ENCODE data around the gene CLEC3A. TPM values are rescaled to one million over a fixed set of nuclear protein-coding genes. Genes with fewer than 3 reads are reported as not detected.
"Not testable (repeated sequence)": the region's sequence is repeated elsewhere in the genome, so short reads cannot be mapped to it uniquely, and the experiment has no call there.

CLEC3A gene, protein sequence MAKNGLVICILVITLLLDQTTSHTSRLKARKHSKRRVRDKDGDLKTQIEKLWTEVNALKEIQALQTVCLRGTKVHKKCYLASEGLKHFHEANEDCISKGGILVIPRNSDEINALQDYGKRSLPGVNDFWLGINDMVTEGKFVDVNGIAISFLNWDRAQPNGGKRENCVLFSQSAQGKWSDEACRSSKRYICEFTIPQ
- not detected in 2 replicates for total RNA-seq

DNA sequence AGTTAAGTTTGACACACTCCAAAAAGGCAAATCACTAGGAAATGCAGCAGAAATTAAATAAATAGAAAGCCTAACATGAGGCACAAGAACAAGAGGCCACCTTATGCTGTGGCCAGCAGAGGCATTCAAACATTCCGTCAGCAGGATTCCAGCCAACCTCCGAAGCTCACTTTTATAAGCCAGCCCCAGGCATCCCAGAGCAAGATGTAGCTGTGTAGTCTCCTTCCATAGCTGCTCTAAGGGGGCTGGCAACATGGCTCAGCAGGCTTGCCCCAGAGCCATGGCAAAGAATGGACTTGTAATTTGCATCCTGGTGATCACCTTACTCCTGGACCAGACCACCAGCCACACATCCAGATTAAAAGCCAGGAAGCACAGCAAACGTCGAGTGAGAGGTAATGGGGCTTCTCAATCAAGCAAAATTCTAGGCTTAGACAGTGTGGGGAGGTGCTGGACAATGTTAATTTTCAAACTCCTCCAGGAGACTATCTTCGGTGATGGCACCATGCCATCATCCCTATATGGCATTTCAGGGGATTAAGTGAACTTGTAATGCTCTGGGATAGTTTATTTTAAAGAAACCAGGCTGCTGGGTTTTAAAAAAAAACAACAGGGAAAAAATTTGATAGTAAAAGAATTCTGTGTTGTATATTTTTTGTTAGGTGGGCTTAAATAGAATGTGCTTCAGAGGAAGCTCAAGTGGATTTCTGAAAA, at the start of gene CLEC3A:
TSS of gene CLEC3A (plus strand) at position 202 of the 714 bp plus-strand sequence. CDS start at position 281, 79 bp downstream.
- intact Hi-C loops (cut with micrococcal nuclease), result no loop called here

DNA sequence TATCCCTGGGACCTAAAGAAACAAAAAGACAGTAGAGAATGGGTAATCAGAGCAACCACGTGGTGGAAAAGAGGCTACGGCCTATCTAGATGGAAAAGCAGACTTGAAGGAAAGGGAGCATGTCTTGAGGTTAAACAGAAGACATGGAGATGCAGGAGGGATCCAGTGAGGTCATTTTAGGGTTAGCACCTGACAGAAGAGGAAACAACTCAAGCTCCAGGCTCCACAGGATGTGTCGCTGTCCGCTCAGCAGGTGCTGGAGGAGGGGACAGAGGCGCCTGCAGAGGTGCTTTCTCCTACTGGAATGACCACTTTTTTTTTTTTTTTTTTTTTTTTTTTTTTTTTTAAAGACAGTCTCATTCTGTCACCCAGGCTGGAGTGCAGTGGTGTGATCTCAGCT, 47.5 kb upstream of the CLEC3A start:
- intact Hi-C loops (cut with micrococcal nuclease), result no loop called here

DNA sequence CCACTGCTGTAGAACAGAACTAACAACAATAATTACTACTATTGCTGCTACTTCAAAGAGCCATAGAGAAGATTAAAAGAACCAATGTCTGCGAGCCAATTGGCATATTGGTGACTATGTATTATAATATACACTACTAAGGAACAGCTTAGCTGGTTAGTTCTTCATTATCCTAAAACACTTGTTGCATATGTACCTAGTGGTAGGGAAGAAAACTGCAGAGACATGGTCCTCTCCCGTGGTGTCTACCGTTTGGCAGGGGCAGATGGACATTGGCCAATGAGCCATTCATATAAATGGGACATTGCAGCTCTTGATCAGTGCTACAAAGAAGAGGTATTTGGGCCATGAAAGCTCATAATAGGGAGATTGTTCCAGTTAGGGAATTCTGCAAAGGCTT, 46.4 kb upstream of the CLEC3A start:
- intact Hi-C loops (cut with micrococcal nuclease), result no loop called here

DNA sequence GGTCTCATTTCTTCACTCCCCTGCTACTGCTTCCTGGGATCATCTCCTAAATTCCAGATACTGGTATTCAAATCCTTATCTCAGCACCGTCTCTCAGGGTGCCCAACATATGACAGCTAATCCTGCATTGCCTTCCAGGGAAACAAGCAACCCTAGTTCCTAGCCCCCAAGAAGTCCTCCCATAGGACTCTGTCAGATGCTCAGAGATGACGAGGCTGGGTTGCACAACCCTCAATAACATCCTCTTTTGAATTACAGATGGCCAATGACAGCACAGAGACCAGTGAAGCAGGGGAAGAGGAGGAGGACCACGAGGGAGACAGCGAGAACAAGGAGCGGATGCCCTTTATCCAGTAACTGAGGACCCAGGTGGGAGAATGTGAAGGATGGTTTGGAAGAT, 45.0 kb upstream of the CLEC3A start:
- intact Hi-C loops (cut with micrococcal nuclease), result no loop called here

DNA sequence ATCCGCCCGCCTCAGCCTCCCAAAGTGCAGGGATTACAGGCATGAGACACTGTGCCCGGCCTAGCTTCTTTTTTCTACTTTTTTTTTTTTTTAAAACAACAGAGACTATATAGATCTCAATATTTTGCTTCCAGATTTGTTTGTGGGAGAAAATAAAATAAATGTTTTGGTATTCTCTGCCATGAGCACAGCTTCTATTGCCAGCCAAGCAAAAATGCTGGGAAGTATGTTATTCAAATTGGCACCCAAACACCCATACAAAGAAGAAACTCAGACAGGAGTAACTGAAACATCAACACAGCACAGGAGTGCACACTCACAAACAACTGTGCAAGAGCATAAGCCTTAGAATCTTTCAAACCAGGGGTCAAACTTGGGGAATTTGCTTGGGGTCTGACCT, 37.2 kb upstream of the CLEC3A start:
- intact Hi-C loops (cut with micrococcal nuclease), result no loop called here

DNA sequence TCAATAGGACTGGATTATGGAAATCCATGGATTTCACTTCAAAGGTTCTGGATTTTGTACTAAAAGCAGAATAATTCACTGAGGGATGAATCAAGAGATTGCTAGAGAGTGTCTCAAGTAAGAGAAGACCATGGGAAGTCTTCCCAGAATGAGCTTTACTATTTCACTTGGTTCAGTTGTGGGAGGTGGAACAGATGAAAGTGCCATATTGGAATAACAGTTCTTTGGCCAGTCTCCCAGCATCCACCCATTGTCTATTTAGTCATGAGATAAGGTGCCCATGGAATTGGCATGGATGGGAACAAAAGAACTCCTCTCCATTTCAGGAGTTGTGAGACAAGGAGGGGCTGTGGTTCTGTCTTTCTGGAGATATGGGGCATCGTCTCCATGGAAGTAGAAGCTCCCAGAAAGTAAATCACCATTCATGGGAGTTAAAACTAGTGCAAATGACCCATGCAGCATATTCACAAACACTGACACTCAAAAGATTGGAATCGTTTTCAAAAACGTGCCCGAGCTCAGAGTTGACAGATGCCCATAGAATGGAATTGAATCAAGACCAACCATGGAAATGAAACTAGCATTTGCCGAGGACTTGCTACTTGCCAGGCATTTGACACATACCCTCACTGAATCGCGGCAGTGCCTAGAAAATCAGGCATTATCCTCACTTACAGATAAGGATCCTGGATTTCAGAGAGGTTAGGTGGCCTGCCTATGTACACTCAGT, 36.2 kb upstream of the CLEC3A start:
- intact Hi-C loops (cut with micrococcal nuclease), result no loop called here

DNA sequence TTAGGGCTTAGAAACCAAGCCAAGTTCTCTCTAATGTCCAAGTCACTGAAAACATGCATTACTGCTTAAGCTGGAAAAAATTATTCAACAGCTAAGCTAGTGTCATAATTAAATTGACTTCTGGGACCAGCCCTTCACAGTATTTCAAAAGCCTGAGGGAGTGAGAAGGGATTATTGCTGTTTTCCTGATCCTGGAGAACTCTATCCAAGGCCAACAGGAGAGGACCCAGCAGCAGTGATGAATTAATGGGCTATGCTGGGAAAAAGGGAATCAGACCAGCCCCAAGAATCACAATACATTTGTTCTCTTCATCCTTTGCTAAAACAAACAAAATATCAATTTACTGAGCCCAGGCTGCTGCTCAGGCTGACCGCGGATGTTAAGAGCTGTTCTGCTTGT, 34.5 kb upstream of the CLEC3A start:
- intact Hi-C loops (cut with micrococcal nuclease), result no loop called here

DNA sequence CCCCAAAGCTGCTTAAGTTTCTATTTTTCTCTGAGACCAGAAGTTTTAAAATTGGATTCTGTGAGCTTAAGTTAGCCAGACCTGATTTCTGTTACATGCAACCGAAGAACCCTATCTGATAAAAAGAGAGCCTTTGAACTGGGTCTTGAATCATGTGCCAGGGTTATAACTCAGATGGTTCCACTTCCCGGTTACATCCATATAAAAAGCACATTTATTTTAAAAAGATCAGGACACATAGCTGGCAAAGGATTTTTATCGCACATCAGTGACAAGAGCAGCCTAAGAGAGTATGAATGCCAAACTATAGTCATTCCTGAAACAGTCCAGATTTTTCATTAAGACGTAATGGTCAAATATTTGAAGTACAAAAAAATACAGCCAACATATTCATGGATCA, 32.5 kb upstream of the CLEC3A start:
- intact Hi-C loops (cut with micrococcal nuclease), result no loop called here

DNA sequence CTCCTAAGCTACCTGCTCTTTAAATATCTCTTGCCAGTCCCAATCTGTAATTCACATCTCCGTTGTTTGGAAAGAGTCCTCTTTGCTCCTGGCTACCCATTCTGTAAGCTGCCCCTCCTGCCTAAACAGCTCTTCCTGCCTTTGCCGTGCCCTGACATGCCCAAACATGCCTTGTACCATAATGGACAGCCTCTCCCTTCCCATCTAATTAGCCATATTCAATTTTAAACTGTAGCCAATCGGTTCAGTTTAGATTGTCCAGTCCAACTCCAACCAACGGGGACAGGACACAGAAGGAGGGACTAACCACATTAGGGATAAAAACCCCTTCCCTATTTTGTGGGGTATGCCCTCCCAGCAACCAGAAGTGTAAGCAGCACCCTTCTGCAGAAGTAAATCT, 30.6 kb upstream of the CLEC3A start:
- intact Hi-C loops (cut with micrococcal nuclease), result no loop called here

DNA sequence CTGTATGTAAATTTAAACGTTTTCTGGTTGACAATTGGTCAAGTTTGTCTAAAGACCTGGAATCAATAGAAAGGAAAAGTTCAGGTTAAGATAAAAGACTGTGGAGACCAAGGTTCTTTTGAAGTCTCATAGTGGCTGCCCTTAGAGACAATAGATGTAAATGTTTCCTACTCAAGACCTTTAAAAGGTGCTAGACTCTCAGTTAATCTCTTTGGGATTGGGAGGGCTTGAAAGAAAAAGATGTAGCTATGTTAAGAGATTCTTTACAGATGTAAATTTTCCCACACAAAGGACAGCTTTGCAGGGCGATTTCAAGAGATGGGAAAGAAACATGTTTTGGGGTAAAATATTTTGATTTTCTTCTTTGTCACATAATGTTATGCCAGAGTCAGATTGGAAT, 30.0 kb upstream of the CLEC3A start:
- intact Hi-C loops (cut with micrococcal nuclease), result not testable (repeated sequence)

DNA sequence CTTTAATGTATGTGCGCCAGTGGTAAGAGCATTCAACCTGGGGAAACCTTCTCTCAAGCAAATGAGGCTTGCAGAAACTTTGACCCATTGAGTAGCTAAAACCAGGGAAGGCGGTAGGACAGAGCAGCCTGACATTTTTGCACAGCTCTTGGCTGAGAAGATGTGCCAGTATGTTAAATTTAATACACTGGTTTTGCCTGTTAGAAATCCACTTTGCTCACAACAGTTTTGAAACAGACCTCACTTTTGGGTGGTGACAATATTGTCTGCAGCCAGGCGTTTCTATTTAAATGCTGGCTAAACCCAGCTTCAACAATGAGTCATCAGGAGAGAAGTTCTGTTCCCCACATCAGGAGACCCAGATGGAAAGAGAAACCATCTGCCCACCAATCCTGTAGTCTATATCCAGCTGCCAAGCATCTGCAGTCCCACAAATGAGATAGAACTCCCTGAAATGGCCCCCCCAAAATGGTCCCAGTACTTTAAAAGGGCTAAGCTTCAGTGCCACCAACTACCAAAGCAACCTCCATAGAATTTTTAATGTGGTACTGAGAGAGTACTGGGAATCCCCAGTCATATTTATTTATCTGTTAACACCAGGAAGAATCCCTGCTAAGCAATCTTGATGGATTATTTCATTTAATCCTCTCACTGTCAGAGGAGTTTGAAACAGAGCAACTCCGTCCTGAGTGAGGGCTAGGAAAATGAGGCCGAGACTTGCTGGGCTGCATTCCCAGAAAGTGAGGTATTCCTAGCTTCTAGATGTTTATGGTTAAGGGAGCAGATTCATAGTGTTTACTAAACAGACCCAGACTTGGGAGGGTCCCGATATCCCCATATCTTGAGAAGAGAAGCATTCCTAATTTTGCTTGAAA, 29.0 kb upstream of the CLEC3A start:
- intact Hi-C loops (cut with micrococcal nuclease), result no loop called here

DNA sequence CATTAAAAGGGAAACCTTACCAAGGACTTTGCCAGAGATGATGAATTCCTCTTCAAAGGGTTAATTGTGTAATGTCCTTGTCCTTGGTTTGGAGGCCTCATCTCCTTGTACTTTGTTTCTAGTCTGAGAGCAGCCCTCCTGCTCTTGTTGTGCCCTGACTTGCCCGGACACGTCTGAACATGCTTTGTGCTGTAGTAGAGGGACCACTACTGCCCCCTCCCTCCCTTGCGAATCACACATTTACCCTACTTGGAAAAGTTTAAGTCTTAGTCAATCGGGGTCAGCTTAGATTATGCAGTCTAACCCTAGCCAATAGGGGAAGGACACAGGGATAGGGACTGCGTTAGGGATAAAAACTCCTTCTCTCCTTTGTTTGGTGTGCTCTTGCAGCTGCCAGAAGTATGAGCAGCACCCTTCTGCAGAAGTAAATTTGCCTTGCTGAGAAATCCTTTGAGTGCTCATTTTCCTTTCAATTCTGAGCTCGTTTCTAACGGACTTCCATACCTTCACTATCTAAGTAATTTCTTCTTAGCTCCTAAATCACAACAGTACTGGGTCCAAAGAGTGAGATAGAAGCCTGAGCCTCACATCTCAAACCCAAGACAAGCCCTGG, 26.4 kb upstream of the CLEC3A start:
- intact Hi-C loops (cut with micrococcal nuclease), result no loop called here

DNA sequence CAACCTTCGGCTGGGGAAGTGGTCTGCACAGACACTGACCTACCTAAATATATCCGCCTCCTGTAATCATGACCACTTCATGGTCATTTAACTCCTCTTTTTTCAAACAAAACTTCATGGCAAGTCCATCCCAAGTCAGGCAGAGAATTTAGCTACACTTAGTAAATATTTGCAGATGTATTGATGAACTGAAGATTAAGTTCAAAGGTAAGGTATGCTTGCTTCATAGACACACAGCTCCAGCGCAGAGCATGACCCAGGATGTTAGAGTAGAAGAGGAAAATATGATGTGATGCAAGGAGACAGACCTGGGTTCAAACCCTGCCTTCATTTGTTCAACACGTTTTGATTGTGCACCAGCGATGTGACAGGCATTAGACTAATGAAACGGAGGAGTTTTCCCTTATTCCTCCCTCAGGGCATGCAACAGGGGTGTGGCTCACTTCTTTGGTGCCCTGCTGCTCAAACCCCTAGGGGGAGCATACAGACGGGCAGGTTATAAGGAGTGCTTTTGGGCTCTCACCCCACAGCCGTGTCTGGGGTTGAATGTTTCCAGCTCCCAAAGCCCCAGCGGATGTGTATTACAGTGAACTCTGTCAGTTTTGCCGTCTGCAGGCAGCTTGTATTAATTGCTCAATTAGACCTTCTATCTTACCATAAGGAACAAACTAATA, 23.9 kb upstream of the CLEC3A start:
- intact Hi-C loops (cut with micrococcal nuclease), result no loop called here

DNA sequence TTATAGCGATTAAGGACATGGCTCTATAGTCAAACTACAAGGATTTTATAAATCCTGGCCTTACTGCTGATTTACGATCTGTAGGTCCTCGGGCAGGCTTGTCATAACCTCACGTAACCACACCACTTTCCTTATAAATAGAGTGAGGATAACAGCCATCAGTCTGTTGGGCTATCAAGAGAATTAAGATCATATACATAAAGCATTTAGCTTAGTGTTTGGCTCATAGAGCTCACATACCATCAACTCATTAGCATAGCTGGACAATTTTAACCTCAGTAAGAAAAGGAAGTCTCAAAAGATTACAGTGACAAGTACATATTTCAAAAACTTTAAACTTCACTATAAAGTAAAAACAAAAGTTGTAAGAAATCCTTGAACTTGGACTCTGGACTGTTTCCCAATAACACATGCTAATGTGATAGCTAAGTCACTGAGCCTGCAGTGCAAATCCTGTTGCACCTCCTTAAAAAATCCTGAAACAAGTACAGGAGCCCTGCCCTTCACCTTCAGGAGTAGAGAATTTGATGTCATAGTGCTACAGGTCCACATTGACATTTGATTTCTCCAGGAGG, 20.8 kb upstream of the CLEC3A start:
- intact Hi-C loops (cut with micrococcal nuclease), result no loop called here

DNA sequence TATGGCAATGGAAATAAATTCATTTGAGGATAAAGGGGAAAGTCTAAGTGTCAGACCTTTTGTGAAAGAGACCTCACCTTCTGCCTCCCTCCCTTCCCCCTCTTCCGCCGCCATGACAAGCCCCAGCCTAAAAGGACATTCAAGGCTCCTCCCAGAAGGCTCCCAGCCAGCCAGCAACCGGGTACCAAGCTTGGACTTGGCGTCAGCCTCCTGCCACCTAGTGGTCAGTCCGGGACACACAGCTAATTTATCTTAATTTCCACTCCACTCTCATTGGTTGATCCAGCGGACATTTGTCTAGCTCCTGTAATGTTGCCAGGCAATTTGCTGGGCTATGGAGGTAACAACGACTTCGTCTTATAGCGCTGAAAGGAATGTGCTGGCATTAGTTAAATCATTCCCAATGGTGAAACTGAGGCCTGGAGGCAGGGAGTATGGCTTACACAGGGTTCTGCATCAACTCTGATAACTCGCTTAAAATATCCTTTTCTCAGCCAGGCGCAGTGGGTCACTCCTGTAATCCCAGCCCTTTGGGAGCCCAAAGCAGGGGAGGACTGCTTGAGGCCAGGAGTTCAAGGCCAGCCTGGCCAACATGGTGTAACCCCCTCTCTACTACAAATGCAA, 19.3 kb upstream of the CLEC3A start:
- intact Hi-C loops (cut with micrococcal nuclease), result loop anchor here (1.0 kb wide), 5 partner anchors 32 to 767 kb away; partner anchors contain the start of genes NUDT7 and WWOX

DNA sequence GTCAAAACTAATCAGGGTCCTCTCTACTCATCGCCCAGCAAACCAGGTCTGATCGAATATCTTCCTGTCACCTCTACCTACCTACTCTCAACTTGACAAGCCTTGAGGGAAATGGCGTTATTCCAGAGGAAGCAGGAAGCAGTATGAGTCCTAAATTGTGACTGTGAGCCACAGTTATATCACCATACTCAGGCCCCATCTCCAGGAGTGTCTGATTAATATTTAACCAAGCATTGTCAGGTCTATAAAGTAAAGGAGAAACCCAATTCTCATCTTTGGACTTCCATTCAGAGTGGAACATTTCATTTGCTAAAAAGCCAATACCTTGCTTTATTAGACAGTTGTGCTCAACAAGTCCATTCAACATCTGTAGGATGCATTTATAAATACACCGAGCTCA, 17.8 kb upstream of the CLEC3A start:
- intact Hi-C loops (cut with micrococcal nuclease), result no loop called here

DNA sequence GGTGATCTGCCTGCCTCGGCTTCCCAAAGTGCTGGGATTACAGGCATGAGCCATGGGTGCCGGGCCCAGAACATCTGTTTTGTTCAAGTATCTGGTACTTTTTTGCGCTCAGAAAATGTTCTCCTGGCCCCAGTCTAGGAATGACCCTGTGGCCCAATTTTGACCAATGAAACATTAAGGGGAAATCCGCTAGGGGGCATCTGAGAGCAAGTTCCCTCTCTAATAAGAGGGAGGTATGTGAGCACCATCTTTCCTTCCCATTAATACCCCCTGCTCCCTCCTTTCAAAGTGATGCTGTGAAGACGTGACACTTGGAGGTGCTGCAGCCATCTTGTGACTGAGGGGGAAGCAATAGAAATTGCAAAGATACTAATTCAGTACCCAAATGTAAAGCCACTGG, 16.5 kb upstream of the CLEC3A start:
- intact Hi-C loops (cut with micrococcal nuclease), result no loop called here

DNA sequence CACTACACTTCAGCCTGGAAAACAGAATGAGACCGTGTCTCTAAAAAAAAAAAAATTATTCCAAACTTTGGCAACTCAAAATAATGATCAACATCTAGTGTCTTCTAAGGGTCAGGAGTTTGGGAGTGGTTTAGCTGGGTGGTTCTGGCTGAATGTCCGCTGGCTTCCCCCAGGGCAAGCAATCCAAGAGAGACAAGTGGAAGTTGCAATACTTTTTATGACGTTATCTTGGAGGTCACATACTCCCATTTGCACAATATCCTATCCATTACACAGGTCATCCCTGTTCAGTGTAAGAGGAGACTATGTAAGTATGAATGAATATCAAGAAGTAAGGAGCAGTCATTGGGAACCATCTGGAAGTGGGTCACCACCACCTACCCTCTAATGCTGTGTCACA, 15.2 kb upstream of the CLEC3A start:
- intact Hi-C loops (cut with micrococcal nuclease), result no loop called here

DNA sequence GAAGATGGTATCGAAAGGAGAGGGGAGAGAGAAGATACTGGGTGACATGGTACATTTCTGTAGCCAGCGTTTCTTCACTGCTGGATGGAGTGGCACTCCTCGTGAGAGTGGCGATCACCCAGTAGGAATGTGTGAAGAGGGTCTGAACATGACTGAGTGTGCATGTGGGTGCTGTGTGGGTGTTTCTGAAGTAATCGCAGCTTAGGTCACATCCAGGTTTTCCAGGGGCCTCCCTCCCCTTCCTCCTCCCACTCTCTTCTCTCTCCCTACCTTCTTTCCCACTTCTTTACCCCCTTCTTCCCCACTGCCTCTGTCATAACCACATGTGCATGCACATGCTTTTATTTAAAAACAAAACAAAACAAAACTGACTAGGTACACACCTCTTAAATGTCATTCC, 1.8 kb downstream of the CLEC3A start:
- intact Hi-C loops (cut with micrococcal nuclease), result no loop called here

DNA sequence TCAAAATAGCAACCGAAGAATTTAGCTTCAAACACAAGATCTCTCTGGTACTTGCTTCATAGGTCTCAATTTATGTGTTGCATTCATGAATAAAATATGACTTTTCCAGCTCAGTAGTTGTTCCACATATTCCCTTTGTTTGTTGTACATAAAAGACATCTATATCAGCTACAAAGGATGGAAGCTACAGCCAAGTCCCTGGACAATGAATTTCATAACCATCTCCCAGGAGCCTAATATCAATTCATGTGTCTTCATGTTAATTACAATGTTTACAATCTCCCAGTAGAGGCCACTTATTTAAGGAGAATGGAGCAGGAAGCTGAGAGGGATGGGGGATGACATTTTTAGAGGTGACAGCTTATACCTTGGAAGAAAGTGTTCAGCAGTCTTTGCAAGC, 3.3 kb downstream of the CLEC3A start:
- intact Hi-C loops (cut with micrococcal nuclease), result no loop called here

Measured in T-helper 1 cell treated with Interleukin-12 subunit alpha and Interleukin-12 subunit beta and Interleukin-4 antibody, amounts not matched to agents 30 ng/mL and 1 ng/mL, for 36 hours (primary cell).